ENCODE data around the gene TSC2.

Gene TSC2

DNA sequence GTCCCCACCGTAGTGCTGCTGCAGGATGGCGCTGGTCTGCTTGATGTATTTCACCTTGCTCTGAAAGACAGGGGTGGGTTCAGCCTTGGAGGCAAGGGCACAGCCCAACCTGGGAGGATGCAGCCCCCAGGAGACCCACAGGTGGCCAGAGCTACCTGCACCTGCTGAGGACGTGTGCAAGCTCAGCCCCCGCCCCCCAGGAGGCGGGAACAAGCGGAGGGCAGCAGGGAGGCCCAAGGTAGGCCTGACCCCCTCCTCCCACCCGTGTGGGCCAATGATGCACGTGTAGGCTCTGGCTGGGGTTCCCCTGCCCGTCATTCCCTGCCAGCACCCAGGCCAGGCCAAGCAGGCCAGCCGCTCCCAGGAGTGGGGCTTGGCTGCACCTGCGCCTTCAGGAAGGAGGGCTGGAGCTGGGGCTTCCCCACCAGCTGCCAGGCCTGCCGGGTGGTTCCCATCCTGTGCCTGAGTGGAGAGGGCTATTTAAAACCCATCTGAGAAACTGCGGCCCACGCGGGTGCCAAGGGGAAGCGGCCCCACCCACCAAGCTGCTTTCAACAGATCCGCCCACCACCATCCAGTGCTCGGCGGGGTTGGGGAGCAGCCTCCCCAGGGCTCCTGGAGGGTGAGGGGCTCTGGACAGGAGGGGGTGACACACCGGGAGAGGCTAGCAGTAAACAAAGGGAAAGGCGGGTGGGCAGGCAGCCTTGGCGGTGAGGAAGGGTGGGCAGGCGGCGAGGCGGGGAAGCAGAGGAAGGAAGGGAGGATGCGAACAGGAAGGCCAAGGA, 3.9 kb upstream of the TSC2 start:
- DNase-seq (ENCODE audit: low spot score), result no peak

DNA sequence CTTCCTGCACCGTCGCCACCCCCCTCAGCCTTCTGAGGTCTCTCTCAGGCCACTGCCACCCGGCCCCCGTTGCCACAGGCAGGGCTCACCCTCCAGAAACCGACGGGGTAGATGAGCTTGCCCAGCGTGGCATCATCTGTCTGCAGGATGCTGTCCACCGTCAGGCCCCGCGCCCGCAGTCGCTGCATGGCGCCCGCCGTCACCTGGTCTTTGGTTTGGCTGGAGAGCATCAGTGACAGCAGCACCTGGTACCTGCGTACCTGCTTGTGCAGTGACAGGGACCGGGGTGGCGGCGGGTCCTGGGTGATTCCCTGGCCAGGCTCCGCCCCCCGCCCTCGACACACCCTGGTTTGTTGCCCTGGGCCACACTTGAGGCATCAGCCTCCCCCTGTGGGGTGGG, 3.2 kb upstream of the TSC2 start:
- DNase-seq (ENCODE audit: low spot score), result no peak

DNA sequence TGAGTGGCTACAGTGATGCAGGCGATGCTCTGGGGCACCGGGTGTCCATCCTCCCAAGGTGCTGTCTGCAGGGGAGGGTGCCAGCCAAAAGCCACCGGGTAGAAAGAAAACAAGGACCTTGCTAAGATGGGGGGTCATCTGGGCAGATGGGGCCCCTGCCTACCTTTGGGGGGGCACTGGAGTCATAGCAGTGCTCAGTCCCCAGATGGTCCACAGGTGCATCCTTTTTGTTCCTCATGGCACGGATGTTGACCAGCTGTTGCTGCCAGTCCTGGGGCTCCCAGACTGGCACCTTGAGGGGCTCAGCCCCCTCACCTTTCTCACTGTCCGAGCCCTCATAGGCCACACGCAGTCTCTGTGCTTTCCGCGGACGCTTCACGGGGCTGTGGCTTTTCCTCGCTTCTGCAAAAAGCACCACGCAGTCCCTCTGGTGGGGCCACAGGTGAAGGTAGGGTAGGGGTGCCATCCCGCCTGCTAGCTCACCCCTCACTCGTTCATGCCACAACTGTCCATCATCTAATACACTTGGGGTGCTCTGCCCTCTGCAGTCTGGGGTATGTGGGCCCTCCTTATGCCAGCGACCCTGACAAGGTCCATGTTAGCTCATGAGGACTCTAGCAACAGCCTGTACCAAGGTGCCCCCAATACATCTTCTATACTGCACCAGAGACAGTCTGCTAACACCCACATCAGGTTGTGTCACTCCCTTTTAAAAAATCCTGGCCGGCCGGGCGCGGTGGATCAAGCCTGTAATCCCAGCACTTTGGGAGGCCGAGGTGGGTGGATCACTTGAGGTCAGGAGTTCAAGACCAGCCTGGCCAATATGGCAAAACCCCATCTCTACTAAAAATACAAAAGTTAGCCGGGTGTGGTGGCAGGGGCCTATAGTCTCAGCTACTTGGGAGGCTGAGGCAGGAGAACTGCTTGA, 1.6 kb upstream of the TSC2 start:
- DNase-seq (ENCODE audit: low spot score), result no peak

DNA sequence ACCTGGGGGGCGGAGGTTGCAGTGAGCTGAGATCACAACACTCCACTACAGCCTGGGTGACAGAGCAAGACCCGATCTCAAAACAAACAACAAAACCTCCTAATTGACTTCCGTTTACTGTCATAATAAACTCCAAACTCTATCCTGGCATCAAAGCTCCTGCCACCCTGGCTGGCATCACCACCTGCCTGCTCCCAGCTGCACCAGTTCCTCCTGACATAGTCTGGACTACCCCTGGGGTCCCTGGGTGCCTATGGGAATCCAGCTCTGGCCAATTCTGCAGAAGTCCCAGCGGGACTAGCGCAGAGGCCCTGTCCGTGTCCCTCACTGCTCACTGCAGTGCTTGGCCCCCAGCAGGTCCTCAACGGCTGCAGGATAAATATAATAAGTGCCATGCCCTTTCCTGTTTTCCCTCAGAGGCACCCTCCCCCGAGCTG, 874 bp upstream of the TSC2 start:
- no peak for DNase-seq (ENCODE audit: low spot score)

DNA sequence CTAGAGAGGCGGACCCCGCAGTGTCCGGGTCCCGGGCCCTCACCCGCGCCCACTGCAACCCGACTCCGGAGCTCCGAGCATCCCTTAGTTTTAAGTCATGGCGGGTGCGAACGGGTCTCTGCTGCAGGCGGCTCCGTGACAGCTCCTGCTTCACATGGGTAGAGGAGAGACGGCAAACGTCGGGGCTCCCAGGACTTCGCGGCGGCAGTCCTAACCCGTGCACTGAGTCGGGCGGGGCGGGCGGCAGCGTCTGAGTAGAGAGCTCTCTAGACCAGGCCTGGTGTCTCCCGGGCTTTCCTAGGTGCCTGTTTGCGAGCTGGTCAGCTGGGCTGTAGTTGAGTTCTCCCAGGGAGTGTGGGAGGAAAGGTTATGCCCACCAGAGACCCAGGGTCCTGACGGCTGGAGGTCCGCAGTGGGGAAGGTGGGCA, 345 bp downstream of the TSC2 start:
- no peak for DNase-seq (ENCODE audit: low spot score)

DNA sequence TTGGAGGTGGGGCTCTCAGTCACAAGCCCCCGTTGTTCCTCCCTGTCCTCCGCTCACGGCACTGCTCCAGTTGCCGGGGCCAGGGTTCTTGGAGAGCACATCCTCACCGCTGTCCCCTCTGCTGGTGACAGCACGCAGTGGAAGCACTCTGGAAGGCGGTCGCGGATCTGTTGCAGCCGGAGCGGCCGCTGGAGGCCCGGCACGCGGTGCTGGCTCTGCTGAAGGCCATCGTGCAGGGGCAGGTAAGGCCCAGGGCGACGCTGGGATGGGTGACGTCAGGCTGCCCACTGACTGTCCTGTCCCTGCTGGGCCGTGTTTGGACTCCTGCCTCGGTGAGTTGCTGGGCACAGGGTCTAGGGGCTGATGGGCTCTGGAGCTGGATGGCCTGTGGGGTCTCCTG, 5.4 kb downstream of the TSC2 start:
- no peak for DNase-seq (ENCODE audit: low spot score)

GRCh38 chr16:2053897-2054296, 6.1 kb downstream of the TSC2 start:
- no peak for DNase-seq (ENCODE audit: low spot score)

- no peak for DNase-seq (ENCODE audit: low spot score)
Measured at GRCh38 chr16:2054543-2055245, 6.9 kb downstream of the TSC2 start.

- no peak for DNase-seq (ENCODE audit: low spot score)
Measured at GRCh38 chr16:2056077-2056476, 8.3 kb downstream of the TSC2 start.

- DNase-seq (ENCODE audit: low spot score), result no peak
Measured at GRCh38 chr16:2056681-2057407, 9.1 kb downstream of the TSC2 start.

DNA sequence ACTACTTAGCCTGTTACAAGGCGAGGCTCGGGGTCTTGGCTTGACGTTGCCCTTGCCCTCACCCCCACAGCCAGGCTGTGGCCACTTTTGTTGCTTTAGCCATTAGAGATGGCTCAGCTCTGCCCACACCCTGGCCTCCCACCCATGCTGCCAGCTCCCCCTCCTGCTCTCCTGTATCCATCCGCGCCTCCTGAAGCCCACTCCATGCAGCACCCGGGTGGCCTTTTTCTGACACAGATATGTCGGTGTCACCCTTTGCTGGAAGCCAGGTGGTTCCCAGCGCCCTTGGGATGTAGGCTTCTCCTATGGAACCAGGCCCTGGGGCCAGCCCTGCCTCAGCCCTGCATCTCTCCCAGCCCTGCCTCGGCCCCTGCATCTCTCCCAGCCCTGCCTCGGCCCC, 9.7 kb downstream of the TSC2 start:
- no peak for DNase-seq (ENCODE audit: low spot score)

DNA sequence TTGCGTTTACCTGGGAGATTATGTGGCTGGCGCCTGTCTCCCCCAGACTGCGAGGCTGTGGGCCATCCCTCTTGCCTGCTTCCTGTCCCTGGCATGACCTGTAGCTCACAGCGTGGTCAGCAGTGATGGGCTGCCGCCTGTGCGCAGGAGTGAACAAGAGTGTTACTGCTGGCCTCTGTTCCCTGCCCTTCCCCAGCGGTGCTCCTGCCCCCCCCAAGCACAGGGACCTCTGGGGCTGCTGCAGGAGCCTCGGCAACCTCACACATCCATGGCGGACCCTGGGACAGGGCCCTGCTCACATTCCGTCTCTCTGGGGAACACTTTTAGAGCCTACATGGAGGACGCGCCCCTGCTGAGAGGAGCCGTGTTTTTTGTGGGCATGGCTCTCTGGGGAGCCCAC, 10.6 kb downstream of the TSC2 start:
- DNase-seq (ENCODE audit: low spot score), result no peak

DNA sequence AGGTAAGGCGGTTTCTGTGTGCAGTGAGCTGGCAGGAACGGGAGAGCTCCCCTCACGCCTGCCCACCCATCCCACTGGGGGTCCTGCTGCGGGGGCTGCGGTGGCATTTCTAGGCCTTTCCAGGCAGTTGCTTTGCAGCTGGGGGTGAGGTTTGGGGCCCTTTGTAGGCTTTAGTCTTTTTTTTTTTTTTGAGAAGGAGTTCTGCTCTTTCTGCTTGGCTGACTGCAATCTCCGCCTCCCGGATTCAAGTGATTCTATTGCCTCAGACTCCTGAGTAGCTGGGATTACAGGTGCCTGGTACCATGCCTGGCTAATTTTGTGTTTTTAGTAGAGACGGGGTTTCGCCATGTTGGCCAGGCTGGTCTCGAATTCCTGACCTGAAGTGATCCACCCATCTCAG, 11.1 kb downstream of the TSC2 start:
- no peak for DNase-seq (ENCODE audit: low spot score)

DNA sequence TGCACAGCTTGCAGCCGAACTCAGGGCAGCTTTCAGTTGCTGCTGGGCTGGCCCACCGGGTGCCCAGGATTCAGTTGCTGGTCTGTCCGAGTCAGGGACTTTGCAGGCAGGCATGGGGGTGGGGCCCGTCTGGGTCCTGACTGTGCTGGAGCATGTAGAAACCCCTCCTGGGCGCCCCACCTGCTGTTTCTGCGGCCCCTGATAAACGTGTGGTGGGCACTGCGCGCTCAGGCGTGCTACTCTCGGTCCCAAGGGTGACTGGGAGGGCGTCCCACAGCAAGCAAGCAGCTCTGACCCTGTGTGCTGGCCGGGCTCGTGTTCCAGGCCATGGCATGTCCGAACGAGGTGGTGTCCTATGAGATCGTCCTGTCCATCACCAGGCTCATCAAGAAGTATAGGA, 12.6 kb downstream of the TSC2 start:
- no peak for DNase-seq (ENCODE audit: low spot score)

DNA sequence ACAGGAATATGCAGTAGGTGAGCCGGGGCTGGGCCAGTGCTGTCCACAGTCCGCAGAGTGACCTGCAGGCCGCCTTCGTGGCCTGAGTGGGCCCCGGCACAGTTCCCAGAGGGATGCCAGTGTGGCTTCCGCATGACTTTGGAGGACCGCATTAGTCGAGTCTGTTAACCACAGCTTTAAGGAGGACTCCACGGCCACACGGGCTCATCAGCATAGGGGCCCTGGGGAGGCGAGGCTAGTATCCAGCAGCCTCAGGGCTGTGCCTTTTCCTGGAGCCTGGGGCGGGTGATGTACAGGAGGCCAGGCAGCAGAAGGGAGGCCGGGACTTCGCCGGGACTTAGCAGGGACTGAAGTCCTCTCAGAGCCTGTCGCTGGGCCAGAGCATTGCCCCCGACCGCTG, 13.2 kb downstream of the TSC2 start:
- no peak for DNase-seq (ENCODE audit: low spot score)

DNA sequence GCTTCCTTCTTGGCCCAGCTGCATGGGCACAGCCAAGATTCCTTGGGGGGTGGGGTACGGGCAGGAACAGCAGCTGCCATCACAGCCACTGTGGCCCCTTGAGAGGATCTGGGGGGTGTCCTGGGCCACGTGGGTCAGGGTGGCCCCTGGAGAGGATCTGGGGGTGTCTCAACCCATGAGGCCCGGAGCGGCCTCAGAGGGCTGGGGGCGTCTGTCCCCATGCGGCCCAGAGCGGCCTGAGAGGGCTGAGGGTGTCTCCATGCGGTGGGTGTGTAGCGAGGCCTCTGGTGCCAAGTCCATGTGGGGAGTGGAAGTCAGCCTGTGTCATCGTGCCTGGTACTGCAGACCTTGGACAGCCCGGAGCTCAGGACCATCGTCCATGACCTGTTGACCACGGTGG, 13.7 kb downstream of the TSC2 start:
- no peak for DNase-seq (ENCODE audit: low spot score)

DNA sequence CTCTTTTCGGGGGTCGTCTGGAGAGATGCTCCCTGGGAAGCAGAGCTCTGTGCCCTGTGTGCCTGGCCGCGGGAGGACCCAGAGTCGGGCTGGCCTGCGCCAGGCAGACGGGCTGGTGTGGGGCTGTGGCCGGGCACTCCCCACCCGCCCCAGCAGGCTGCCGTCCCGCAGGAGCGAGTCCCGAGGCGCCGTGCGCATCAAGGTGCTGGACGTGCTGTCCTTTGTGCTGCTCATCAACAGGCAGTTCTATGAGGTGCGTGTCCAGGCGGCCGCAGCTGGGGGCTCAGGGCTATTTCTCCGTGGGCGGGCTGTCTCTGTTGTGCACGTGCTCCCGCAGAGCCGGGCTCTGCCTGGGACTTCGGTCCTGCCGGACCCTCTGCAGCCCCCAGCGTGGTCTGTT, 15.0 kb downstream of the TSC2 start:
- DNase-seq (ENCODE audit: low spot score), result no peak

DNA sequence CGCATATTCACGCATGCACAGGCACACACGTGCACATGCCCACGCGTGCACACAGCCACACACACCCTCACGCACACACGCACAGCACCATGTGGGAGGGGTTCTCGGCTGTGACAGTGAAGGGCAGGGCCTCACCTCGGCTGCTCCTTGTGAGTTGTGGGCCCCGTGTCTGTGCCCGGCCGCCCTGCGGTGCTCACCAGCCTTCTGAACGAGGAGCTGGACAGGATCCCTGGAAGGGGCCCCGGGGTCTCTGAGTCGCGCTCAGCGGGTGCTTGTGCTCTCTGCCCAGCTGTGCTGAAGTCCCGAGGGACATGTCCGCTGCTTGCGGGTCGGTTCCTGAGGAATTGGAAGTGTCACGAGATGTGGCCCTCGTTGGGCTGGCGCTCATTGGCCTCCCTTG, 16.1 kb downstream of the TSC2 start:
- DNase-seq (ENCODE audit: low spot score), result no peak

DNA sequence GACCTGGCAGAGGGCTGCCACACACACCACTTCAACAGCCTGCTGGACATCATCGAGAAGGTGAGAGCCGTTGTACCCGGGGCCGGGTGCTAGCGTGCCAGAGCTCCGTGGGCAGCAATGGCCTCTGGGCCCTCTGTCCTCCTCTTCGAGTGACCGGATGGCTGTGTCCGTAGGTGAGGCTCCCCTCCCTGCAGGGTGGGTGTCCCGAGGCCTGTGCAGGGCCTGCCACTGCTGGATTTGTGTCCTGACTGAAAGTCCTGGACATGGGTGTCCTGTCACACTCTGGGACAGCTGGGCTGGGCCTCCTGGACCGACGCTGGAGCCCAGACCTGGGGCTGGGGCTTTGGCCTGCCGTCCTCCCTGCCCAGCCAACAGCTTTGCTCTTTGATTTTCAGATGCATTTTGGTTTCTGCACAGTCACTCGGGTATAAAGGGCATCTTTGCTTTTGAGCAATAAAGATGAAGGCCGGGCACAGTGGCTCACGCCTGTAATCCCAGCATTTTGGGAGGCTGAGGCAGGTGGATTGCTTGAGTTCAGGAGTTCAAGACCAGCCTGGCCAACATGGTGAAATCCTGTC, 16.7 kb downstream of the TSC2 start:
- no peak for DNase-seq (ENCODE audit: low spot score)

GRCh38 chr16:2066139-2066538, 18.4 kb downstream of the TSC2 start:
- no peak for DNase-seq (ENCODE audit: low spot score)

DNA sequence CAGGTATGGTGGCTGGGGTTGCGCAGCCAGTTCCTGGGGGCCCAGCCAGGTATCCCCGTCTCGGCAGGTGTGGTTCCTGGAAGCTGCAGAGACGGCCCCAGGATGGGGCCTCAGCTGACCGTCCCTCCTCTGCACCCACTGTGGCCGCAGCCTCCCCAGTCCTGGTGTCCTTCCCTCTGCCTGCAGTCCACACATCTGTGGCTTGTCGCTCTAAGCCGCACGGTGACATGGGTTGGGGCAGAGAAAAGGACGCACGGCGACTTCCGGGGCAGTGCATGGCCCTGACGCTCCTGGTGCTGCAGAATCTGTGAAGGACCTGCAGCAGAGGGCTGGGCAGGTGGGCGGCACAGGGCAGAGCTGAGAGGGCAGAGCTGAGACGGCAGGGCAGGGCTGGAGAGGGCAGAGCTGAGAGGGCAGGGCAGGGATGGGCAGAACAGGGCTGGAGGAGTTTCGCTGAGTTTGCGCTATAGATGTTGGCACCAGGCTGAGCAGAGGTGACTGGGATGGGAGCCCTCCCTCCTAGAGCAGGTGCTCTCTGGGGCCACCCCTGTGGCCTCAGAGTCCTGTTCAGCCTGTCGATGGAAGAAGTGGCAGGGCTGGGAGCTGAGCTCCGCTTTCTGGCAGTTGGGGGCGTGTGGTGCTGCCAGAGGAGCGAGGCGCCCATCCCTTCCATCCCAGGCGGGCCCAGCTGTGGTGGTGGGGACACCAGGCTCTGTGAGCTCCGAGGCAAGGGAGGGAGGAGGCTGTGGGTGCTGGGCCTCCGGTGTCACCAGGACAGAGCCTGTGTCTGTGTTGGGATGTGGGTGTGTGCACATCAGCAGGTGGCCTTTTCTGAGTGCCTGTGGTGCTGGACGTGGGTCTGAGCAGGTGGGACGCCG, 23.0 kb downstream of the TSC2 start:
- DNase-seq (ENCODE audit: low spot score), result no peak
